ENCODE data around the gene WLS. TPM values are rescaled to one million over a fixed set of nuclear protein-coding genes. Genes with fewer than 3 reads are reported as not detected.
"Not testable (repeated sequence)": the region's sequence is repeated elsewhere in the genome, so short reads cannot be mapped to it uniquely, and the experiment has no call there.

WLS gene
- total RNA-seq, 1 experiment from 2014 or later, result 32.3 TPM

- DNase-seq (ENCODE audit: low spot score), result no peak
Measured at GRCh38 chr1:68199603-68200002, 32.7 kb downstream of the WLS start.

DNA sequence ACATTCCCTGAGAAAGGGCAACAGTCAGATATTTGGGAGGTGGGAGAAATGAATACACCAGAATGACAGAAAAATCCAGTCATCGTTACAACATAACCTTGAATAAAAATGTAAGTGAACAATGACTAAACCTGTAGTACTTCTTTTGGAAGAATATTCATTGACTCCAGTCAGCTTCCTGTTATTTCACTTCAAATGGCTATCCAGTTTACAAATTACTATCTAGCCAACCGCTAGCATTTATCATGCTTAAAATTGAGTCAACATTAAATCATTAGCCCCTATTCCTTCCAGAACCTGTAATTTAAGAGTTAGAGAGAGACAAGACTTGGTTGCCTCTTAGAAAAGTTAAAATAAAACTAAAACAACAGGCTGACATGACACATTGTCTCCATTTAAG, 33.6 kb downstream of the WLS start:
- DNase-seq (ENCODE audit: low spot score), result peak; percentile 29

GRCh38 chr1:68197891-68198290, 34.4 kb downstream of the WLS start:
- peak; percentile 39 for DNase-seq (ENCODE audit: low spot score)

GRCh38 chr1:68197461-68197860, 34.9 kb downstream of the WLS start:
- DNase-seq (ENCODE audit: low spot score), result no peak

DNA sequence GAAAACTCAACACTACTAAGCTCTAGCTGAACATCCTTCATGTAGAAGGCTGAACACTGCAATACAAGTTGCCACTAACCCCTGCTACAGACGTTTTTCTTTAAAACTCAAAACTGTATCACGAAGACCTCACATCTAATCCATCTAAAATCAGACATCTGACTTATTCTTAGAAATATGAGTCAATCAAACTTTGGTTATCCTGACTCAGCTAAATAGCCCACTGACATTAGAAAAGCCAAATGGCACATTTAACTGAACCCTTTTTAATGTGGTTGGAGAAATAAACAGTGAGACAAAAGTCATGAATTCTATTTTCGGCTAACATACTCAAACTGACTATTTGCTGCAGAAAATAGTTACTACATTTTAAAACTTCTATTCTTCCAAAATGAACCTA, 35.6 kb downstream of the WLS start:
- no peak for DNase-seq (ENCODE audit: low spot score)

GRCh38 chr1:68191717-68192116, 40.6 kb downstream of the WLS start:
- DNase-seq (ENCODE audit: low spot score), result no peak

DNA sequence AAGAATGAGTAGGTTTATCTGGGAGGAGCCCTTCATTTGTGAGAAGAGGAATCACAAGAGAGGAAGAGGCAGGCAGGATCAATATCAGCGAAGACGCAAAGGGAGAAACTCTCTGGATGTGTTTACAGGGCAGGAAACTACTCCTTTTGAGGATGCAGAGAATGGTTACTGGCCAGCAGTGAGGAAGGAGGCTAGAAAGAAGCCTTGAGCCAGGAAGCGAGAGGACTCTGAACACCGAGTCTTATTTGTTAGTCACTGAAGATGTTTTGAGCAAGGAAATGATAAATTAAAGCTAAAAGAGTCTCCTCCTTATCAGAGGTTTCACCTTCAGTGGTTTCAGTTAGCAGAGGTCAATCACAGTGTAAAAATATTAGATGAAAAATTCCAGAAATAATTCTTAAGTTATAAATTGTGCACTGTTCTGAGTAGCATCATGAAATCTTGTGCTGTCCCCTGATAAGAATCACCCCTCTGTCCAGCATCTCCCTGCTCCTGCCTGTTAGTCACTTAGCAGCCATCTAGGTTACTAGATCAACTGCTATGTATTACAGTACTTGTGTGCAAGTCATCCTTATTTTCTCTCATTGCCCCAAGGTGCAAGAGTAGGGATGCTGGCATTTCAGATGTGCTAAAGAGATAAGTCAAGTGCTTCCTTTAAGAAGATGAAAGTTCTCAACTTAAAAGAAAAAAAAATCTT, 43.5 kb downstream of the WLS start:
- peak; percentile 34 for DNase-seq (ENCODE audit: low spot score)

DNA sequence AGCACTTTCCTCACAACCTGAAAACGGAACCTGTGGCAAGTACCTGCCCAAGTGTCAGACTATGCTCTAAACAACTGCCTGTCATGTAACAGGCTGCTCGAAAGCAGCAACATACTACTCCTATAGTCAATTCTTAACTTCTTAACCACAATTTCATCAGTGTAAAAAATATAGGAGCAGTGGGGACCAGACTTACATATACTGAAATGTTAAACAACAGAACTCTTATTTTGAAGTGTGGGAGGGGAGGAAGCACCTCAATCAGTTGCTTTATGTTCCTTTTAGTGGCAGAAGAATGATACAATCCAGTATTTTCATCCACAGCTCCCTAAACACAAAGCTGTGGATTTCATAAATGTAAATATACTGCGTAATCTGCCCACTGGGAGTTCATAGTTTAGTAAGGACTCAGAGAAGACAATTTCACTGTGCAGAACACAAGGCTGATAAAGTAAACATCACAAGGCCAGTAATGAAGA, 44.2 kb downstream of the WLS start:
- no peak for DNase-seq (ENCODE audit: low spot score)

GRCh38 chr1:68185743-68186142, 46.6 kb downstream of the WLS start:
- peak; percentile 37 for DNase-seq (ENCODE audit: low spot score)

DNA sequence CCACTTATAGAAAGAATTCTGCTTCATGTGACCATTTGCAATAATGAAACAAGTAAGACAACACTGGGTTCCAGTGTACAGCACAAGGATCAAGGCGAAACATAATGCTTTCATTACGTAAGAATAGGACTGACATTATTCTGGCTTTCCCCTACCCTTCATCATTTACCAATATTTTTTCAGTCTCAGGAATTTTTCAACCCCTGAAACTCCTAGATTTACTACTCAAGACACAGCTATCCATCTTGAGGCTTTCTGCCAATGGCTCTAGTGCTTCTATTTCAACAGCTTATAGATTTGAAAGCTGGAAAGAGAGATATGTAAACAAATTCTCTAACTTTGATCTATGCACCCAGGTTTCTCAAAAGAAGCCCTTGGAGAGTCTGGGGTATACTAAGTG, 48.4 kb downstream of the WLS start:
- DNase-seq (ENCODE audit: low spot score), result no peak

GRCh38 chr1:68181165-68181556, 51.2 kb downstream of the WLS start:
- DNase-seq (ENCODE audit: low spot score), result no peak

- no peak for DNase-seq (ENCODE audit: low spot score)
Measured at GRCh38 chr1:68180441-68181164, 51.7 kb downstream of the WLS start.

DNA sequence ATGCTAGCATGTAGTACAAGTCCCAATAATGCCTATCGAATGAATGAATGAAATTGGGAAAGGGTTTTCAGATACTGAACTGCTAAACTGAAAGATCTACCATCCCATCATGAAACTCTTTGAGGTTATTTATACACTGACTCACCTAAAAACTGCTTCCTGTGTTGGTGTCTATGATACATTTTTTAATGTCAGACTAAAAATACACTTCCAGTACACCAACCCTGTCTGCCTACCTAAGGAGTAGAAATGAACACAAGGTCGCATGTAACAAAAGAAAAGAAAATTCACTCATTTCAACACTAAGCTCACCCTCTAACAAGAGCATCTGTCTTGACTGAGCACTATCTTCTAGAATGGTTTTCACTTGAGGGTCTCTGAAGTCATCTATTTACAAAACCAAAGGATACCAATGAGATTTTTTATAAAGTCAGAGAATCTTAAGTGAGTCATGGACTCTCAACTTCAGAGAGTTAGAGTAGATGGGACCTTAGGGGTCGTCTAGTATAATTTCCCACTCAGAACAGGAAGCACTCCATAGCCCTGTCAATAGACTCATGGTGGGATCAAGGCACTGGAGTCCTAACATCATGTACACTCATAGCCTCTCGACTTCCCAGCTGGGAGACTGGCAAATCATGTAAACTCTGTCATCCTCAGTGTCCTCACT, 53.4 kb downstream of the WLS start:
- peak; percentile 49 for DNase-seq (ENCODE audit: low spot score)

DNA sequence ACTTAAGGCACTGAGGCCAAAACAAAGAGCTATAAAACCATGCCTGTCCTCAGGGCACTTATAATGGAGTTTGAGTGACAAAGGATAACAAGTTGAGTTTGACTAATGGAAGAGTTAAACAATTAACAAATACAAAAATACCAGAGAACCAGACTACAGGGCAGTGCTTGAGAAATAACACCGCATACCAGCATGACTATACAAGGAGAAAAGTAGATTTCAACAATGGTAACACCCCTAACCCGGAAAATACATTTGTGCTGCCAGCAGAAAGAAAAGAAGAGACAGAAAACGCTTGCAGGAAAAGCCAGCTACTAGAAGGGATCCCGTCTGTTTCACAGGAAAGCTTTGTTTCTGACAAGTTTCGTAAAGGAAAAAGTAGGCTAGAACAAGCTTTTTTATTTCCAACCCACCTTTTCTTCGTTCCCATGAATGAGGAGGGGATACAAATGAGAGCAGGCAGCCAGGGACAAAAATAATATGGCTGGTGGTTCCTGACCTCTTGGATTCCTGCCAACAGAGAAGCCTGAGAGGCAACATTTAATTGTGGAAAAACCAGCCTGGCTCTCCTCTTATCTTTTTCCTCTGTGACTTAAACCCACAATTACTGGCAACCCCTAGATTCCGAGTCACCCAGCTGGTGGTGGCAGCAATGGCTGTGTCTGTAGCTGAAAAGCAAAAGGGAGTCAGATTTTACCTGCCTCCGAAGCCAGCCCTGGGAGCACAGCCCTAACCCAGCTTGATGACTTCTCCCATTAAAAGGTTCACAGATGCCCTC, 56.5 kb downstream of the WLS start:
- peak; percentile 63 for DNase-seq (ENCODE audit: low spot score)

DNA sequence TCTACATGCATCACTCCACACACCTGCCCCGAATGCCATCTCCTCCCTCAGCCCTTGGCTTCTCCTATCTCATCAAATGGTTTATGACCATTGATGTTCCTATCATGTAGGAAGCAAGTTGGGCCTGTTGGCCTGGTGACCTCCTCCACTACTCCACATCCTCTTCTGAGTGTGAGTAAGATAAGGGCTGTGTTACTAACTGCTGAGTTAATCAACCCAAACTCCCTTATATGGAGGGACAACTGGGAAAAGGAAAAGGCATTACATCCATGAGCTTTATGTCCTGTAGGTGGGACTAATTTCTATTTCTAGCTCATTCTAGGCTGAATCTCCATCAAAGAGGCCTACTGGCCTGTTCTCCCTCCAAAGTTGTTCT, 57.6 kb downstream of the WLS start:
- DNase-seq (ENCODE audit: low spot score), result peak; percentile 64

- DNase-seq (ENCODE audit: low spot score), result peak; percentile 90
Measured at GRCh38 chr1:68173936-68174737, 58.2 kb downstream of the WLS start.

DNA sequence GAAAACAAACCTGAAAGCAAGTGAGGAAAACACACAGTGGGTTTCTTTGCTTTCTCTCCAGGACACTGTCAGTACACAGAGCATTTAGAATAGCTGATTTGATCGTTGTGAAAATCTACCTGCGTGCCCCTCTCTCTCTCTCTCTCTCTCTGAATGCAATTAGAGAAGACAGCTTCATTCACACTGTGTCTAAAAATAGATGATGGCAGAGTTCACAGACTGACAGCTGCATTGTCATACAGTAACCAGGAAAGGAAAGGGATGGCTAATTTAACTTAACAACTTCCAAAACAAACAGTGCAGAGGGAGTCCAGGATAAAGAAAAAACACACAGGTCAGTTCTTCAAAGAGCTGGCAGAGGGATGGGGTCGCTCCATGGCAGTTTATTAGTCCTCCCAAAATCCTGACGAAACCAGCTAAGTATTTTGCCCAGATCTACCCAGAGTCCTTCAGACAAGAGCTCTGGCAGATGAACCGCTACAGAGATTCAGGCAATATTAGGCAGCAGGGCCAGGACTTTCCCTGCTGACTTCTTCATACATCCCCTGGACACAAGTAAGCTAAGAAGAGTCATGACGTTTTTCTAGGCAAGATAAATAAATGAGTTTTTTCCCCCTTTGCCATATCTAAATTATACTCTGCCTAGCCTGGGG, 58.9 kb downstream of the WLS start:
- DNase-seq (ENCODE audit: low spot score), result no peak

DNA sequence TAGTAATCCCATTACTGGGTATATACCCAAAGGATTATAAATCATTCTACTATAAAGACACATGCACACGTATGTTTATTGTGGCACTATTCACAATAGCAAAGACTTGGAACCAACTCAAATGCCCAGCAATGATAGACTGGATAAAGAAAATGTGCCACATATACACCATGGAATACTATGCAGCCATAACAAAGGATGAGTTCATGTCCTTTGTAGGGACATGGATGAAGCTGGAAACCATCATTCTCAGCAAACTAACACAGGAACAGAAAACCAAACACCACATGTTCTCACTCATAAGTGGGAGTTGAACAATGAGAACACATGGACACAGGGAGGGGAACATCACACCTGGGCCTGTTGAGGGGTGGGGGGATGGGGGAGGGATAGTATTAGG, 60.5 kb downstream of the WLS start:
- DNase-seq (ENCODE audit: low spot score), result not testable (repeated sequence)

- DNase-seq (ENCODE audit: low spot score), result no peak
Measured at GRCh38 chr1:68168545-68169171, 63.7 kb downstream of the WLS start.

GRCh38 chr1:68167211-68167610, 65.1 kb downstream of the WLS start:
- no peak for DNase-seq (ENCODE audit: low spot score)

All from A172 (cell line).